ENCODE data around the gene CHD8. TPM values are rescaled to one million over a fixed set of nuclear protein-coding genes. Genes with fewer than 3 reads are reported as not detected.

Gene CHD8
- total RNA-seq, 4 donors from 2014 or later = 45.6 to 64.3 (median 55.0) TPM

DNA sequence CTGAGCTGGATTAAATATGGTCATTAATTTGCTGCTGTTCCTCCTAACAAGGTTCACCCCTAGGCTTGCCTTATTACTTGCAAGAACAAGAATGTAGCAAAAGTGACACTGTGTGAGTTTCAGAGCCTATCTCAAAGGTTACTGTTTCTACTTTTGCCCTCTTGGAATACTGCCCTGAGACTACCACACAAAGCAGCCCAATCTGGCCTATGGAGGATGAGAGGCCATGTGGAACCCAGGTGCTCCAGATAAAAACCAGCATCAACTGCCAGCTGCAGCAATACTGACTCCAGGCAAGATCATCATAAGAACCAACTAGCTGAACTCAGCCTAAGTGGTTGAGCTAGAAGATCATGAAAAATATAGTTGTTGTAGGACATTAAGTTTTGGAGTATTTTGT, 49.7 kb downstream of the CHD8 start:
- peaks cover 97 to 100% (median 99%) of the 10 kb centered on the region in 4 donors for H3K36me3 ChIP-seq
- no peak for DNase-seq (ENCODE audit: extremely low spot score)
- H3K27ac ChIP-seq (replicated peaks in 1 of 4) = no peak overlapping the region
- H3K27me3 ChIP-seq = no peaks in the 10 kb centered on the region
- TF ChIP-seq POLR2A (IDR thresholded peaks at IDR 0.05; ENCODE audit: low read depth) (no peak), EP300 (IDR thresholded peaks at IDR 0.05) (no peak), POLR2AphosphoS5 (IDR thresholded peaks at IDR 0.05) (no peak)
- TF ChIP-seq, protein P1, sequence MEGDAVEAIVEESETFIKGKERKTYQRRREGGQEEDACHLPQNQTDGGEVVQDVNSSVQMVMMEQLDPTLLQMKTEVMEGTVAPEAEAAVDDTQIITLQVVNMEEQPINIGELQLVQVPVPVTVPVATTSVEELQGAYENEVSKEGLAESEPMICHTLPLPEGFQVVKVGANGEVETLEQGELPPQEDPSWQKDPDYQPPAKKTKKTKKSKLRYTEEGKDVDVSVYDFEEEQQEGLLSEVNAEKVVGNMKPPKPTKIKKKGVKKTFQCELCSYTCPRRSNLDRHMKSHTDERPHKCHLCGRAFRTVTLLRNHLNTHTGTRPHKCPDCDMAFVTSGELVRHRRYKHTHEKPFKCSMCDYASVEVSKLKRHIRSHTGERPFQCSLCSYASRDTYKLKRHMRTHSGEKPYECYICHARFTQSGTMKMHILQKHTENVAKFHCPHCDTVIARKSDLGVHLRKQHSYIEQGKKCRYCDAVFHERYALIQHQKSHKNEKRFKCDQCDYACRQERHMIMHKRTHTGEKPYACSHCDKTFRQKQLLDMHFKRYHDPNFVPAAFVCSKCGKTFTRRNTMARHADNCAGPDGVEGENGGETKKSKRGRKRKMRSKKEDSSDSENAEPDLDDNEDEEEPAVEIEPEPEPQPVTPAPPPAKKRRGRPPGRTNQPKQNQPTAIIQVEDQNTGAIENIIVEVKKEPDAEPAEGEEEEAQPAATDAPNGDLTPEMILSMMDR (IDR thresholded peaks at IDR 0.05) = no peak
- H3K4me3 ChIP-seq = no peak overlapping the region
- no peaks in the 10 kb centered on the region for H3K9me3 ChIP-seq
- H3K4me1 ChIP-seq = no peaks in the 10 kb centered on the region
- intact Hi-C loops (cut with DNase I) = loop anchor here (10.0 kb wide), 1 partner anchor 51 kb away; no protein-coding TSS in a partner anchor

DNA sequence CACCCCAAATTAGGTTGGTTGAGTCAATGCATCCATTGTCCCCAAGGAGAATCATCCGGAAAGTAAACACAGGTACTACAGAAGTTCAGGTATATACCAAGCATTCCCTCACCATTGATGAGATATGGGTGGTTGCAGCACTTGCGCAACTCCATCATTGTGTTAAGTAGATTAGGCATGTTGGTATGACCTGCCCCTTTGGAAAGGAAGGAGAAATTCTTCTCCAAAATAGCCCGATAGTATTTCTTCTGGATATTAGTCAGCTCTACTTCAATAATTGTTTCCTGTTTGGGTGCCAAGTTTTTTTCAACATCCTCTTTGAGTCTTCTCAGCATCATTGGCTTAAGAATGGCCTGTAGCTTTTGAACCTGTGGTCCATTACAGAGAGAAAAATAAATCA, 50.8 kb downstream of the CHD8 start:
- WGBS = 71% methylated on average over 3 of the region's 3 CpGs
- TF ChIP-seq POLR2A (IDR thresholded peaks at IDR 0.05; ENCODE audit: low read depth) (no peak), POLR2AphosphoS5 (IDR thresholded peaks at IDR 0.05) (no peak), EP300 (IDR thresholded peaks at IDR 0.05) (no peak)
- TF ChIP-seq, protein P1 (IDR thresholded peaks at IDR 0.05) = no peak
- H3K36me3 ChIP-seq = peaks cover 98 to 100% (median 99%) of the 10 kb centered on the region in 4 donors
- no peak for DNase-seq (ENCODE audit: extremely low spot score)
- H3K4me1 ChIP-seq = no peaks in the 10 kb centered on the region
- no peak overlapping the region for H3K27ac ChIP-seq (replicated peaks in 1 of 4)
- no peak overlapping the region for H3K4me3 ChIP-seq
- H3K27me3 ChIP-seq = no peaks in the 10 kb centered on the region
- H3K9me3 ChIP-seq = no peaks in the 10 kb centered on the region
- intact Hi-C loops (cut with DNase I) = loop anchor here (10.0 kb wide), 1 partner anchor 50 kb away; no protein-coding TSS in a partner anchor

DNA sequence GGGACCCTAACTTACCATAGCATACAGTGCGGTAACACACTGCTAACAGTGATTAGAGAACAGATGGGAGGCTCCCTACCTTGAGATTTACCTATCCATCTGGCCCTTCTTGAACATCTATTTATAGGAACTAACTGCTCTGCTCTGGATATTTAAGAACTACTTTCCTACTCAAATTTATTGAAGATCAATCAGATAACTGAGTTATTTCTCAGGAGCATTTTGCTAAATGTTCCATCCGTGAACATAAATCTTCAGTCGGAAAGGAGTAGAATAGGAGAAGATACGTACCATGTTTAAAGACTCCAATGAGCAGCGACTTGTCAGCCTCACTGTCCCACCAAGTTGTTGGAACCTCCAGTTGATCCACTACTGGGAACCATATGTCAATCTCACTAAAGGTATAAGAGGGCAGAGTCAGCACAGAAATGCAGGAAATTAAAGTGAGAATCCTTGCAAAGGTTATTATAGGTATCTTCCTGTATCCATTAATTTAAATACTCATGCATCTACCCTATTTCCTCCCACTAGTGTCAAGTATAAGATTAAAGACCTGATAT, 56.5 kb downstream of the CHD8 start:
- Histone ChIP-seq H3K9me3 (no peaks in the 10 kb centered on the region), H3K4me1 (no peaks in the 10 kb centered on the region), H3K27ac (replicated peaks in 1 of 4) (no peak overlapping the region), H3K36me3 (peaks cover 99 to 100% (median 100%) of the 10 kb centered on the region in 4 donors), H3K4me3 (no peak overlapping the region), H3K27me3 (no peaks in the 10 kb centered on the region)
- TF ChIP-seq, protein P1 (IDR thresholded peaks at IDR 0.05) = no peak
- whole genome bisulfite sequencing = 98% methylated on average over 5 of the region's 5 CpGs
- intact Hi-C loops (cut with DNase I) = no loop called here
- DNase-seq (ENCODE audit: extremely low spot score) = no peak

DNA sequence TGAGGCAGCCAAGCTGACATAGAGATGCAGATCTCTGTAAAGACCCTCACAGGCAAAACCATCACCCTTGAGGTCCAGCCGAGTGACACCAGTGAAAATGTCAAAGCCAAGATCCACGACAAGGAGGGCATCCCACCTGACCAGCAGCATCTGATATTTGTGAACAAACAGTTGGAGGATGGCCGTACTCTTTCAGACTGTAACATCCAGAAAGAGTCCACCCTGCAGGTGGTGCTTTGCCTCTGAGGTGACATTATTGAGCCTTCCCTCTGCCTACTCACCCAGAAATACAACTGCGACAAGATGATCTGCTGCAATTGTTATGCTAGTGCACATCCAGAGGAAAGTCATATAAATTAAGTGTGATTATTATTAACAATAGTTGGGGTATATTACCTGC, 57.0 kb downstream of the CHD8 start:
- Histone ChIP-seq H3K4me1 (no peaks in the 10 kb centered on the region), H3K27me3 (no peaks in the 10 kb centered on the region), H3K9me3 (no peaks in the 10 kb centered on the region), H3K27ac (replicated peaks in 1 of 4) (no peak overlapping the region), H3K4me3 (no peak overlapping the region), H3K36me3 (peaks cover 99 to 100% (median 100%) of the 10 kb centered on the region in 4 donors)
- DNase-seq (ENCODE audit: extremely low spot score) = no peak
- TF ChIP-seq POLR2AphosphoS5 (IDR thresholded peaks at IDR 0.05) = no peak
- no peak for TF ChIP-seq EP300 (IDR thresholded peaks at IDR 0.05)
- no peak for TF ChIP-seq POLR2A (IDR thresholded peaks at IDR 0.05; ENCODE audit: low read depth)
- TF ChIP-seq, protein P1 (IDR thresholded peaks at IDR 0.05) = no peak
- intact Hi-C loops (cut with DNase I) = no loop called here
- 96% methylated on average over 4 of the region's 4 CpGs for WGBS

DNA sequence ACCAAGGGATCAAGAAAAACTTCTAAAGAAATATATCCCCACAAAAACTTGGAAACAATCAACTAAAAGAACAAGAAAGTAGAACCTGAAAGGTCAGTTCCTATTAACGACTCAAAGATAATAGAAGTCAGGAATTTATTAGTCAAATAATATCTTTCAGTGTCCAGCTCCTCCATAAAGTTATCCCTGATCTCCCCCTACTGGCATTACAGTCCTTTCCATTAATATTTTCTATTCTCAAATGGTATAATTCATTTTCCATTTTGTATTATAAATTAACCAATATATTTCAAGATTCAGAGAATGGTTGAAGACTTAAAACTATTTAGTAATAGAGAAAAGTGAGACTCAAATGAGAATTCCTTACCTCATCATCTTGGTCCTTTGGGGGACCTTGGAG, 60.5 kb downstream of the CHD8 start:
- Histone ChIP-seq H3K36me3 (peaks cover 98 to 100% (median 99%) of the 10 kb centered on the region in 4 donors), H3K4me1 (no peaks in the 10 kb centered on the region)
- intact Hi-C loops (cut with DNase I) = no loop called here

More for the DNA sequence above, 60.5 kb downstream of the CHD8 start:
- TF ChIP-seq EP300 (IDR thresholded peaks at IDR 0.05) (no peak), POLR2AphosphoS5 (IDR thresholded peaks at IDR 0.05) (no peak)
- TF ChIP-seq, protein P1 (IDR thresholded peaks at IDR 0.05) = no peak
- DNase-seq (ENCODE audit: extremely low spot score) = no peak
- WGBS = 0% methylated on average over 1 of the region's 1 CpG
- Histone ChIP-seq H3K9me3 (no peaks in the 10 kb centered on the region), H3K27ac (replicated peaks in 1 of 4) (no peak overlapping the region), H3K27me3 (no peaks in the 10 kb centered on the region), H3K4me3 (no peak overlapping the region)

All from esophagus muscularis mucosa (tissue), 4 donors.